Activated CD4-positive, alpha-beta T cell treated with anti-CD3 and anti-CD28 coated beads, Interleukin-2, amount 10 ng/mL, durations not matched to agents 24 days and 14 days (primary cell): ENCODE results near the gene TCF15. TPM values are rescaled to one million over a fixed set of nuclear protein-coding genes. Genes with fewer than 3 reads are reported as not detected.

Source experiments
- DNase-seq: peaks from one replicate; pipeline ENCODE4 v3.0.0; 2022
- H3K27ac Mint-ChIP-seq: one replicate; pipeline ENCODE4 v1.8.0; 2022; ENCODE audit warnings: mild to moderate bottlenecking, mixed read lengths
- H3K27me3 Mint-ChIP-seq: one replicate; pipeline ENCODE4 v1.8.0; 2022; ENCODE audit warnings: mixed read lengths
- H3K36me3 Mint-ChIP-seq: one replicate; pipeline ENCODE4 v1.8.0; 2022; ENCODE audit warnings: low read depth, mild to moderate bottlenecking, mixed read lengths
- H3K4me1 Mint-ChIP-seq: one replicate; pipeline ENCODE4 v1.8.0; 2021; ENCODE audit warnings: mixed read lengths
- H3K4me3 Mint-ChIP-seq: one replicate; pipeline ENCODE4 v1.8.0; 2022; ENCODE audit warnings: mild to moderate bottlenecking, moderate library complexity, mixed read lengths
- H3K9me3 Mint-ChIP-seq: one replicate; pipeline ENCODE4 v1.8.0; 2021; ENCODE audit warnings: mixed read lengths
- intact Hi-C: fragments of 100-400 bp; cut with micrococcal nuclease; formaldehyde crosslinking; loops from one replicate; pipeline ENCODE4 v1.15.1; 2023
- total RNA-seq: library from RNA; stranded (reverse); gene quantifications from 2 replicates; pipeline ENCODE4 v1.2.3, GENCODE V29; 2022

Gene TCF15
- total RNA-seq, 1 donor from 2014 or later = 0.12 TPM

- no peaks in the 10 kb centered on the region for H3K36me3 Mint-ChIP-seq
- H3K27ac Mint-ChIP-seq = no peak overlapping the region
- DNase-seq = no peak
- intact Hi-C loops = no loop called here
- no peaks in the 10 kb centered on the region for H3K9me3 Mint-ChIP-seq
- no peaks in the 10 kb centered on the region for H3K4me1 Mint-ChIP-seq
- H3K4me3 Mint-ChIP-seq = no peak overlapping the region
- H3K27me3 Mint-ChIP-seq = peaks cover 15% of the 10 kb centered on the region
Observed at GRCh38 chr20:635028-635892, 25.2 kb upstream of the TCF15 start.

- H3K27me3 Mint-ChIP-seq = peaks cover 15% of the 10 kb centered on the region
- intact Hi-C loops = no loop called here
- no peaks in the 10 kb centered on the region for H3K4me1 Mint-ChIP-seq
- no peak for DNase-seq
- H3K36me3 Mint-ChIP-seq = no peaks in the 10 kb centered on the region
- H3K9me3 Mint-ChIP-seq = no peaks in the 10 kb centered on the region
- H3K4me3 Mint-ChIP-seq = no peak overlapping the region
- no peak overlapping the region for H3K27ac Mint-ChIP-seq
Observed at GRCh38 chr20:634148-634925, 24.2 kb upstream of the TCF15 start.

GRCh38 chr20:631101-631500, 21.0 kb upstream of the TCF15 start:
- H3K27me3 Mint-ChIP-seq = peaks cover 13% of the 10 kb centered on the region
- DNase-seq = no peak
- no peaks in the 10 kb centered on the region for H3K4me1 Mint-ChIP-seq
- no peaks in the 10 kb centered on the region for H3K9me3 Mint-ChIP-seq
- no peak overlapping the region for H3K4me3 Mint-ChIP-seq
- intact Hi-C loops = no loop called here
- no peak overlapping the region for H3K27ac Mint-ChIP-seq
- H3K36me3 Mint-ChIP-seq = no peaks in the 10 kb centered on the region

GRCh38 chr20:626579-626978, 16.5 kb upstream of the TCF15 start:
- H3K9me3 Mint-ChIP-seq = no peaks in the 10 kb centered on the region
- no peaks in the 10 kb centered on the region for H3K36me3 Mint-ChIP-seq
- no peak overlapping the region for H3K27ac Mint-ChIP-seq
- H3K27me3 Mint-ChIP-seq = peaks cover 33% of the 10 kb centered on the region
- no peak overlapping the region for H3K4me3 Mint-ChIP-seq
- intact Hi-C loops = no loop called here
- no peaks in the 10 kb centered on the region for H3K4me1 Mint-ChIP-seq
- no peak for DNase-seq

GRCh38 chr20:625360-625932, 15.3 kb upstream of the TCF15 start:
- Mint-ChIP-seq H3K4me3 (no peak overlapping the region), H3K27ac (no peak overlapping the region), H3K27me3 (peaks cover 33% of the 10 kb centered on the region), H3K4me1 (no peaks in the 10 kb centered on the region), H3K9me3 (no peaks in the 10 kb centered on the region), H3K36me3 (no peaks in the 10 kb centered on the region)
- intact Hi-C loops = no loop called here
- no peak for DNase-seq

- no peaks in the 10 kb centered on the region for H3K36me3 Mint-ChIP-seq
- H3K4me3 Mint-ChIP-seq = no peak overlapping the region
- H3K9me3 Mint-ChIP-seq = no peaks in the 10 kb centered on the region
- intact Hi-C loops = no loop called here
- no peaks in the 10 kb centered on the region for H3K4me1 Mint-ChIP-seq
- peaks cover 39% of the 10 kb centered on the region for H3K27me3 Mint-ChIP-seq
- no peak overlapping the region for H3K27ac Mint-ChIP-seq
- no peak for DNase-seq
Observed at GRCh38 chr20:623704-624103, 13.6 kb upstream of the TCF15 start.

- intact Hi-C loops = no loop called here
- no peaks in the 10 kb centered on the region for H3K9me3 Mint-ChIP-seq
- H3K27me3 Mint-ChIP-seq = peaks cover 40% of the 10 kb centered on the region
- DNase-seq = no peak
- no peak overlapping the region for H3K4me3 Mint-ChIP-seq
- H3K36me3 Mint-ChIP-seq = no peaks in the 10 kb centered on the region
- no peak overlapping the region for H3K27ac Mint-ChIP-seq
- H3K4me1 Mint-ChIP-seq = no peaks in the 10 kb centered on the region
Observed at GRCh38 chr20:623021-623420, 12.9 kb upstream of the TCF15 start.

GRCh38 chr20:622161-622560, 12.1 kb upstream of the TCF15 start:
- H3K27me3 Mint-ChIP-seq = peaks cover 42% of the 10 kb centered on the region
- no peak for DNase-seq
- no peak overlapping the region for H3K4me3 Mint-ChIP-seq
- no peaks in the 10 kb centered on the region for H3K9me3 Mint-ChIP-seq
- H3K4me1 Mint-ChIP-seq = no peaks in the 10 kb centered on the region
- H3K36me3 Mint-ChIP-seq = no peaks in the 10 kb centered on the region
- no peak overlapping the region for H3K27ac Mint-ChIP-seq
- intact Hi-C loops = no loop called here

GRCh38 chr20:621125-621756, 11.1 kb upstream of the TCF15 start:
- Mint-ChIP-seq H3K27ac (no peak overlapping the region), H3K4me3 (no peak overlapping the region), H3K4me1 (no peaks in the 10 kb centered on the region), H3K27me3 (peaks cover 40% of the 10 kb centered on the region), H3K36me3 (no peaks in the 10 kb centered on the region), H3K9me3 (no peaks in the 10 kb centered on the region)
- DNase-seq = no peak
- intact Hi-C loops = no loop called here

GRCh38 chr20:620246-620645, 10.1 kb upstream of the TCF15 start:
- no peaks in the 10 kb centered on the region for H3K4me1 Mint-ChIP-seq
- DNase-seq = no peak
- no peak overlapping the region for H3K4me3 Mint-ChIP-seq
- H3K9me3 Mint-ChIP-seq = no peaks in the 10 kb centered on the region
- no peaks in the 10 kb centered on the region for H3K36me3 Mint-ChIP-seq
- intact Hi-C loops = no loop called here
- peaks cover 34% of the 10 kb centered on the region for H3K27me3 Mint-ChIP-seq
- no peak overlapping the region for H3K27ac Mint-ChIP-seq

GRCh38 chr20:618980-619379, 8.9 kb upstream of the TCF15 start:
- intact Hi-C loops = no loop called here
- H3K36me3 Mint-ChIP-seq = no peaks in the 10 kb centered on the region

GRCh38 chr20:617934-618690, 8.0 kb upstream of the TCF15 start:
- intact Hi-C loops = no loop called here
- Mint-ChIP-seq H3K27ac (no peak overlapping the region), H3K4me1 (no peaks in the 10 kb centered on the region), H3K27me3 (peaks cover 30% of the 10 kb centered on the region), H3K4me3 (no peak overlapping the region), H3K36me3 (no peaks in the 10 kb centered on the region), H3K9me3 (no peaks in the 10 kb centered on the region)
- DNase-seq = no peak

More at GRCh38 chr20:618980-619379, 8.9 kb upstream of the TCF15 start:
- DNase-seq = no peak
- no peak overlapping the region for H3K4me3 Mint-ChIP-seq
- peaks cover 32% of the 10 kb centered on the region for H3K27me3 Mint-ChIP-seq
- no peaks in the 10 kb centered on the region for H3K4me1 Mint-ChIP-seq
- H3K27ac Mint-ChIP-seq = no peak overlapping the region
- no peaks in the 10 kb centered on the region for H3K9me3 Mint-ChIP-seq

GRCh38 chr20:615514-615913, 5.4 kb upstream of the TCF15 start:
- Mint-ChIP-seq H3K9me3 (no peaks in the 10 kb centered on the region), H3K4me1 (peaks cover 4% of the 10 kb centered on the region), H3K27ac (no peak overlapping the region), H3K27me3 (peaks cover 47% of the 10 kb centered on the region), H3K36me3 (no peaks in the 10 kb centered on the region), H3K4me3 (no peak overlapping the region)
- DNase-seq = no peak
- intact Hi-C loops = no loop called here
